Fibroblast of mammary gland (primary cell): ENCODE data around the gene NEMF.

Experiments
- DNase-seq: peaks from one replicate; pipeline ENCODE4 v3.0.0-alpha.2; 2010; ENCODE audit warnings: low read depth
- H3K4me3 ChIP-seq: 2 replicates; pipeline ENCODE4 v1.5.1; 2011; ENCODE audit warnings: low read depth, mild to moderate bottlenecking, low read length, moderate library complexity; ENCODE audit not compliant: control insufficient read depth
- TF ChIP-seq, protein P1 (sequence below): conservative IDR thresholded peaks from 2 replicates; pipeline ENCODE4 v1.5.1; 2011; ENCODE audit warnings: low read depth, low read length, inconsistent platforms; ENCODE audit not compliant: control insufficient read depth, insufficient read depth

Gene NEMF

DNA sequence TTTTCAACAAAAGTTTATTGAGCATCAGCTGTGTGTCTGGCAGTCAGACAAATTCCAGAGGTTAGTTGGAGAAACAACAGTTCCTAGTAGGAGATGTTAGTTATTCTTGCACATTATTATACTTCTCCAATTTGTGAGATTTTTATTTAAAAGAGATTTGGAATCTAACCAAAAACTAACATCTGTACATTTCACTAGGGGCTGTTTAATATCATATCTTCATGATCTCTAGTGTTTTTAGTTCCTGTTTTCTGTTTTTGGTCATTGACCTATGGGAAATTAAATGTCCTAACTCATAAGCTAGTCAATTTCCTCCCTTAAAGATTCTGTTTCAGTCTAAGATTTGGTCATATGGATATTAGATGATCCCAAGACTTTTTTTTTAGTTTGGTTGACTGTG is 118.8 kb downstream of the NEMF start:
- H3K4me3 ChIP-seq = no peak overlapping the region
- TF ChIP-seq, protein P1, sequence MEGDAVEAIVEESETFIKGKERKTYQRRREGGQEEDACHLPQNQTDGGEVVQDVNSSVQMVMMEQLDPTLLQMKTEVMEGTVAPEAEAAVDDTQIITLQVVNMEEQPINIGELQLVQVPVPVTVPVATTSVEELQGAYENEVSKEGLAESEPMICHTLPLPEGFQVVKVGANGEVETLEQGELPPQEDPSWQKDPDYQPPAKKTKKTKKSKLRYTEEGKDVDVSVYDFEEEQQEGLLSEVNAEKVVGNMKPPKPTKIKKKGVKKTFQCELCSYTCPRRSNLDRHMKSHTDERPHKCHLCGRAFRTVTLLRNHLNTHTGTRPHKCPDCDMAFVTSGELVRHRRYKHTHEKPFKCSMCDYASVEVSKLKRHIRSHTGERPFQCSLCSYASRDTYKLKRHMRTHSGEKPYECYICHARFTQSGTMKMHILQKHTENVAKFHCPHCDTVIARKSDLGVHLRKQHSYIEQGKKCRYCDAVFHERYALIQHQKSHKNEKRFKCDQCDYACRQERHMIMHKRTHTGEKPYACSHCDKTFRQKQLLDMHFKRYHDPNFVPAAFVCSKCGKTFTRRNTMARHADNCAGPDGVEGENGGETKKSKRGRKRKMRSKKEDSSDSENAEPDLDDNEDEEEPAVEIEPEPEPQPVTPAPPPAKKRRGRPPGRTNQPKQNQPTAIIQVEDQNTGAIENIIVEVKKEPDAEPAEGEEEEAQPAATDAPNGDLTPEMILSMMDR = no peak
- DNase-seq = no peak

DNA sequence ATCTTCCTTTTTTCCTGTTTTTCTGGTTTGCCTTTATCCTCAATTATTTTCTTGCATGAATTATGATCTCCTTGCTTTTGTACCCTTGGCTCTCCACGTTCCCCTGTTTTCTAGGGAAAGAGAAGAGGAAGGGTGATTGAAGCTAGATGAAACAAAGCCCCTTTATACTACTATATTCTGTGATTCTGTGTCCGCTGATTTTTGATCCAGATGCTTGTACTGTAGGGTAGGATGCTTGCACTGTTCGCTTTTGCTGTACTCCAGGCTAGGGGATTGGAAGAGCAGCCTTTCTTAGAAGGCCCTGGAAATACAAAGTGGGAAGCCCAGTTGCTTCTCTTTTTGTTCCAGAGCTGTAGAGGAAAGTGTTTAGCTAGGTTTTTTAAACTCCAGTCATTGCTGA is 119.7 kb downstream of the NEMF start:
- DNase-seq = no peak
- H3K4me3 ChIP-seq = no peak overlapping the region
- TF ChIP-seq, protein P1 = no peak
